ENCODE measurements around the gene NHEJ1. TPM values are rescaled to one million over a fixed set of nuclear protein-coding genes. Genes with fewer than 3 reads are reported as not detected.

The NHEJ1 gene
- total RNA-seq, 1 experiment from 2014 or later = 16.4 TPM

- Histone ChIP-seq H3K27ac (ENCODE audit: low read depth, low read length) (no peak overlapping the region), H3K4me2 (ENCODE audit: low read length) (no peak overlapping the region), H3K79me2 (ENCODE audit: insufficient read depth, low read length) (peaks cover 7% of the 10 kb centered on the region; the same call in 1 of the 2 replicates), H4K20me1 (ENCODE audit: insufficient read depth) (no peaks in the 10 kb centered on the region), H2AFZ (ENCODE audit: low read depth, low read length, poor library complexity, severe bottlenecking) (no peak overlapping the region), H3K4me1 (ENCODE audit: control insufficient read depth in 1 of 2, insufficient read depth in 2 of 2, low read length in 2 of 2) (peaks cover 5 to 14% of the 10 kb centered on the region in 2 experiments), H3K4me3 (replicated peaks in 1 of 2; ENCODE audit: low read depth in 1 of 2, low read length in 2 of 2) (no peak overlapping the region), H3K9me3 (ENCODE audit: control insufficient read depth in 1 of 2, insufficient read depth in 1 of 2, low read depth in 1 of 2, low read length in 2 of 2) (no peaks in the 10 kb centered on the region), H3K9ac (ENCODE audit: low read length) (no peak overlapping the region), H3K36me3 (ENCODE audit: control insufficient read depth in 1 of 2, insufficient read depth in 2 of 2, low read length in 2 of 2) (peaks cover 0 to 7% of the 10 kb centered on the region in 2 experiments; a peak in 2 of 4 replicates), H3K27me3 (ENCODE audit: insufficient read depth, low read length) (no peaks in the 10 kb centered on the region), H3K9me2 (ENCODE audit: insufficient read depth) (no peaks in the 10 kb centered on the region)
- ATAC-seq (no peak), DNase-seq (ENCODE audit: low read depth, low spot score) (no peak)
- ChIA-PET POLR2A (no interaction called here), RAD21 (ENCODE audit: low non-redundant PET in 1 of 2, low total read pairs in 2 of 2, uncharacterized antibody in 2 of 2, unreplicated experiment in 2 of 2) (no interaction called here), CTCF (no interaction called here)
- no TSS peak for BruUV-seq (replicated peaks)
- intact Hi-C loops (cut with micrococcal nuclease) = loop anchor here (10.0 kb wide), 1 partner anchor 362 kb away; no protein-coding TSS in a partner anchor
- TF ChIP-seq SP1 (IDR thresholded peaks at IDR 0.05; ENCODE audit: low read depth) (no peak), EZH2phosphoT487 (IDR thresholded peaks at IDR 0.05; ENCODE audit: borderline replicate concordance) (no peak), SIN3A (IDR thresholded peaks at IDR 0.05; ENCODE audit: low read depth) (no peak), ZNF274 (IDR thresholded peaks at IDR 0.05; ENCODE audit: low read depth, low read length) (no peak), CBX3 (IDR thresholded peaks at IDR 0.05; ENCODE audit: low read depth) (no peak), ATF3 (IDR thresholded peaks at IDR 0.05) (no peak), TCF7L2 (IDR thresholded peaks at IDR 0.05; ENCODE audit: borderline replicate concordance, extremely low read depth, insufficient read depth, insufficient read length) (no peak), CTCF (IDR thresholded peaks at IDR 0.05 in 2 of 3, conservative IDR thresholded peaks at IDR 0.05 in 1 of 3; ENCODE audit: borderline replicate concordance in 1 of 3, insufficient read depth in 1 of 3, low read depth in 2 of 3, low read length in 2 of 3) (no peak), EZH2 (IDR thresholded peaks at IDR 0.05) (no peak), POLR2A (IDR thresholded peaks at IDR 0.05; ENCODE audit: borderline replicate concordance, extremely low read depth, insufficient read depth, insufficient read length) (no peak), MAX (IDR thresholded peaks at IDR 0.05) (no peak), ELF1 (IDR thresholded peaks at IDR 0.05; ENCODE audit: borderline replicate concordance, low read depth) (no peak), SRF (IDR thresholded peaks at IDR 0.05; ENCODE audit: low read depth) (no peak), ZBTB33 (IDR thresholded peaks at IDR 0.05; ENCODE audit: extremely low read depth, insufficient replicate concordance, low read length) (no peak), EGR1 (IDR thresholded peaks at IDR 0.05; ENCODE audit: low read depth) (no peak), ZFX (IDR thresholded peaks at IDR 0.05) (no peak), POLR2AphosphoS5 (IDR thresholded peaks at IDR 0.05; ENCODE audit: low read depth, low read length) (no peak)
Observed at GRCh38 chr2:219172231-219173154, 11.9 kb upstream of the NHEJ1 start.

Data from HCT116 (cell line).